ENCODE results near the gene HNRNPD.

The HNRNPD gene, protein sequence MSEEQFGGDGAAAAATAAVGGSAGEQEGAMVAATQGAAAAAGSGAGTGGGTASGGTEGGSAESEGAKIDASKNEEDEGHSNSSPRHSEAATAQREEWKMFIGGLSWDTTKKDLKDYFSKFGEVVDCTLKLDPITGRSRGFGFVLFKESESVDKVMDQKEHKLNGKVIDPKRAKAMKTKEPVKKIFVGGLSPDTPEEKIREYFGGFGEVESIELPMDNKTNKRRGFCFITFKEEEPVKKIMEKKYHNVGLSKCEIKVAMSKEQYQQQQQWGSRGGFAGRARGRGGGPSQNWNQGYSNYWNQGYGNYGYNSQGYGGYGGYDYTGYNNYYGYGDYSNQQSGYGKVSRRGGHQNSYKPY

GRCh38 chr4:82373816-82374625 is at the start of gene HNRNPD:
Gene HNRNPD, minus strand, starts transcription at chr4:82373991. Its CDS starts 313 bp downstream, at chr4:82373678.
- peak within 1 kb of the TSS; percentile 97 for H3K4me3 ChIP-seq (ENCODE audit: low read depth, low read length)
- H3K36me3 ChIP-seq (ENCODE audit: control insufficient read depth in 2 of 2, insufficient read depth in 1 of 2, low read length in 2 of 2): peaks cover 3 to 38% of the 10 kb centered on the region in 2 experiments; a peak in 2 of 3 replicates
- no peaks in the 10 kb centered on the region for H3K9me3 ChIP-seq (ENCODE audit: control insufficient read depth, insufficient read depth, low read depth, low read length)
- POLR2A ChIA-PET: interaction anchor here (0.6 to 2.9 kb wide), 16 partner anchors 9 to 1085 kb away, joined by 3 to 54 read pairs (median 6); partner anchors contain the start of genes COPS4 and HNRNPDL
- CTCF ChIA-PET: interaction anchor here (0.7 kb wide), 1 partner anchor 181 kb away, joined by 3 read pairs; no protein-coding TSS in a partner anchor
- peak within 1 kb of the TSS; percentile 98 for H3K27ac ChIP-seq (ENCODE audit: extremely low read depth, low read depth, low read length)
- H3K4me1 ChIP-seq (ENCODE audit: control insufficient read depth, insufficient read depth, low read length): 0 out of 2 replicates have a peak, but pooled peaks cover 1% of the 10 kb centered on the region
- peak; percentile 75; the same call in 1 of the 2 replicates for TF ChIP-seq ZBTB7A (tag by site-specific recombination; IDR thresholded peaks at IDR 0.05; ENCODE audit: low read depth)
- peak; percentile 65 for TF ChIP-seq ZNF324 (tag by site-specific recombination; IDR thresholded peaks at IDR 0.05)
- TF ChIP-seq PRDM10 (tag by site-specific recombination; IDR thresholded peaks at IDR 0.05): peak; percentile 89
- TF ChIP-seq, protein P1, sequence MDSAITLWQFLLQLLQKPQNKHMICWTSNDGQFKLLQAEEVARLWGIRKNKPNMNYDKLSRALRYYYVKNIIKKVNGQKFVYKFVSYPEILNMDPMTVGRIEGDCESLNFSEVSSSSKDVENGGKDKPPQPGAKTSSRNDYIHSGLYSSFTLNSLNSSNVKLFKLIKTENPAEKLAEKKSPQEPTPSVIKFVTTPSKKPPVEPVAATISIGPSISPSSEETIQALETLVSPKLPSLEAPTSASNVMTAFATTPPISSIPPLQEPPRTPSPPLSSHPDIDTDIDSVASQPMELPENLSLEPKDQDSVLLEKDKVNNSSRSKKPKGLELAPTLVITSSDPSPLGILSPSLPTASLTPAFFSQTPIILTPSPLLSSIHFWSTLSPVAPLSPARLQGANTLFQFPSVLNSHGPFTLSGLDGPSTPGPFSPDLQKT (IDR thresholded peaks at IDR 0.05; ENCODE audit: borderline replicate concordance, low read depth, low read length): no peak
- no peak for TF ChIP-seq MYNN (tag by site-specific recombination; IDR thresholded peaks at IDR 0.05; ENCODE audit: borderline replicate concordance)
- no peak for TF ChIP-seq ZNF623 (tag by site-specific recombination; IDR thresholded peaks at IDR 0.05)
- TF ChIP-seq, protein P2, sequence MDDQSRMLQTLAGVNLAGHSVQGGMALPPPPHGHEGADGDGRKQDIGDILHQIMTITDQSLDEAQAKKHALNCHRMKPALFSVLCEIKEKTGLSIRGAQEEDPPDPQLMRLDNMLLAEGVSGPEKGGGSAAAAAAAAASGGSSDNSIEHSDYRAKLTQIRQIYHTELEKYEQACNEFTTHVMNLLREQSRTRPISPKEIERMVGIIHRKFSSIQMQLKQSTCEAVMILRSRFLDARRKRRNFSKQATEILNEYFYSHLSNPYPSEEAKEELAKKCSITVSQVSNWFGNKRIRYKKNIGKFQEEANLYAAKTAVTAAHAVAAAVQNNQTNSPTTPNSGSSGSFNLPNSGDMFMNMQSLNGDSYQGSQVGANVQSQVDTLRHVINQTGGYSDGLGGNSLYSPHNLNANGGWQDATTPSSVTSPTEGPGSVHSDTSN (CRISPR knock-in tag; IDR thresholded peaks at IDR 0.05): peak; percentile 86
- peak; percentile 100 for TF ChIP-seq ZNF580 (tag by site-specific recombination; IDR thresholded peaks at IDR 0.05)
- TF ChIP-seq ZNF211 (tag by site-specific recombination; IDR thresholded peaks at IDR 0.05; ENCODE audit: low read depth): no peak
- peak; percentile 94 for TF ChIP-seq ZEB2 (tag by site-specific recombination; IDR thresholded peaks at IDR 0.05)
- TF ChIP-seq REST (tag by site-specific recombination; IDR thresholded peaks at IDR 0.05): peak; percentile 96
- TF ChIP-seq ZNF155 (tag by site-specific recombination; IDR thresholded peaks at IDR 0.05): no peak
- peak; percentile 91 for TF ChIP-seq ZFP37 (tag by site-specific recombination; IDR thresholded peaks at IDR 0.05)
- TF ChIP-seq, protein P3, sequence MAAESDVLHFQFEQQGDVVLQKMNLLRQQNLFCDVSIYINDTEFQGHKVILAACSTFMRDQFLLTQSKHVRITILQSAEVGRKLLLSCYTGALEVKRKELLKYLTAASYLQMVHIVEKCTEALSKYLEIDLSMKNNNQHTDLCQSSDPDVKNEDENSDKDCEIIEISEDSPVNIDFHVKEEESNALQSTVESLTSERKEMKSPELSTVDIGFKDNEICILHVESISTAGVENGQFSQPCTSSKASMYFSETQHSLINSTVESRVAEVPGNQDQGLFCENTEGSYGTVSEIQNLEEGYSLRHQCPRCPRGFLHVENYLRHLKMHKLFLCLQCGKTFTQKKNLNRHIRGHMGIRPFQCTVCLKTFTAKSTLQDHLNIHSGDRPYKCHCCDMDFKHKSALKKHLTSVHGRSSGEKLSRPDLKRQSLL (tag by site-specific recombination; IDR thresholded peaks at IDR 0.05): 0 out of 2 replicates have a peak, but pooled peaks have one; percentile 7
- TF ChIP-seq, protein P4, sequence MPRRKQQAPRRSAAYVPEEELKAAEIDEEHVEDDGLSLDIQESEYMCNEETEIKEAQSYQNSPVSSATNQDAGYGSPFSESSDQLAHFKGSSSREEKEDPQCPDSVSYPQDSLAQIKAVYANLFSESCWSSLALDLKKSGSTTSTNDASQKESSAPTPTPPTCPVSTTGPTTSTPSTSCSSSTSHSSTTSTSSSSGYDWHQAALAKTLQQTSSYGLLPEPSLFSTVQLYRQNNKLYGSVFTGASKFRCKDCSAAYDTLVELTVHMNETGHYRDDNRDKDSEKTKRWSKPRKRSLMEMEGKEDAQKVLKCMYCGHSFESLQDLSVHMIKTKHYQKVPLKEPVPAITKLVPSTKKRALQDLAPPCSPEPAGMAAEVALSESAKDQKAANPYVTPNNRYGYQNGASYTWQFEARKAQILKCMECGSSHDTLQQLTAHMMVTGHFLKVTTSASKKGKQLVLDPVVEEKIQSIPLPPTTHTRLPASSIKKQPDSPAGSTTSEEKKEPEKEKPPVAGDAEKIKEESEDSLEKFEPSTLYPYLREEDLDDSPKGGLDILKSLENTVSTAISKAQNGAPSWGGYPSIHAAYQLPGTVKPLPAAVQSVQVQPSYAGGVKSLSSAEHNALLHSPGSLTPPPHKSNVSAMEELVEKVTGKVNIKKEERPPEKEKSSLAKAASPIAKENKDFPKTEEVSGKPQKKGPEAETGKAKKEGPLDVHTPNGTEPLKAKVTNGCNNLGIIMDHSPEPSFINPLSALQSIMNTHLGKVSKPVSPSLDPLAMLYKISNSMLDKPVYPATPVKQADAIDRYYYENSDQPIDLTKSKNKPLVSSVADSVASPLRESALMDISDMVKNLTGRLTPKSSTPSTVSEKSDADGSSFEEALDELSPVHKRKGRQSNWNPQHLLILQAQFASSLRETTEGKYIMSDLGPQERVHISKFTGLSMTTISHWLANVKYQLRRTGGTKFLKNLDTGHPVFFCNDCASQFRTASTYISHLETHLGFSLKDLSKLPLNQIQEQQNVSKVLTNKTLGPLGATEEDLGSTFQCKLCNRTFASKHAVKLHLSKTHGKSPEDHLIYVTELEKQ (tag by site-specific recombination; IDR thresholded peaks at IDR 0.05; ENCODE audit: borderline replicate concordance): no peak
- TF ChIP-seq WT1 (tag by site-specific recombination; IDR thresholded peaks at IDR 0.05): 0 out of 2 replicates have a peak, but pooled peaks have one; percentile 62
- TF ChIP-seq, protein P5, sequence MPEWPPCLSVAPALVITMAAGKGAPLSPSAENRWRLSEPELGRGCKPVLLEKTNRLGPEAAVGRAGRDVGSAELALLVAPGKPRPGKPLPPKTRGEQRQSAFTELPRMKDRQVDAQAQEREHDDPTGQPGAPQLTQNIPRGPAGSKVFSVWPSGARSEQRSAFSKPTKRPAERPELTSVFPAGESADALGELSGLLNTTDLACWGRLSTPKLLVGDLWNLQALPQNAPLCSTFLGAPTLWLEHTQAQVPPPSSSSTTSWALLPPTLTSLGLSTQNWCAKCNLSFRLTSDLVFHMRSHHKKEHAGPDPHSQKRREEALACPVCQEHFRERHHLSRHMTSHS (tag by site-specific recombination; IDR thresholded peaks at IDR 0.05): 0 out of 2 replicates have a peak, but pooled peaks have one; percentile 6
- 0 out of 2 replicates have a peak, but pooled peaks have one; percentile 68 for TF ChIP-seq ZBTB1 (tag by site-specific recombination; IDR thresholded peaks at IDR 0.05)
